Stimulated activated CD4-positive, alpha-beta T cell treated with anti-CD3 and anti-CD28 coated beads, Interleukin-15, amount 100 ng/mL, for 24 hours (primary cell): ENCODE measurements around the gene USP19.

Experiments
- DNase-seq: peaks from one replicate; pipeline ENCODE4 v3.0.0-alpha.2; 2020

Gene USP19

DNA sequence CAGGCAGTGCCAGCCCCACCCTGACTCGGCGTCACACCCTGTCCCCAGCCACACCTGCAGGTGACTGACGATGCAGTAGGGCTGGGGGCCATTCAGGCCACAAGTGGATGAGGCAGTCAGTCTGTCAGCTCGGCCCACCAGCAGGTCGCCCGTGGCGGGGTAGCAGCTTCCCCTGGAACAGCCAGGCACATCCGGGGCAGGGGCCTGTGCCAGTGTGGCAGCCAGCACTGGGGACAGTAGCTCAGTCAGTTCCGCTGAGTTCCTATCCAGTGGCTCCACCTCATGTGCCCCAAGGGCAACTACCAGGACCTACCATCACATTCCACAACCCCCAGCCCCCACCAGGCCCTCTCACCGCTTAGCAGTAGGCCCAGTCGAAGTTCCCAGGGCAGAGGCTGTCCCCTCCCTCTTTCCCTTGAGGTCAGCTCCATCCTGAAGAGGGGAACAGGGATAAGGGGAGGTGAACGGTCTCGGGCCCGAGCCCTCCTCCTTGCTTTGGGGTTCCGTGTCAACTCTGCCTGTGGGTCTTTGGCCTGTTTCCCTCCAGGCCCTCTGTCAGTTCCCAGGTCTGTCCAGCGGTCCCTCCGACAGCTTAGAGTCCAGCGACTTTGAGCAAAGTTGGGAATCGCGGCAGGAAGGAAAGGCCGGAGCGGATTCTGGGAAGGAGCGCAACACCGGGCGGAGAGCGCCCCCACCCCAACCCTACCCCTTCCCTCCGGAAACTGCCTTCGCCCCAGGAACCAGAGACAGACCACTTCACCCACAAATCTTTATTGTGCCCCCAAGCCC is 12.0 kb upstream of the USP19 start, which contains the start of gene LAMB2:
Gene LAMB2 (minus strand): TSS at position 614 of the 789 bp plus-strand sequence. CDS start 183 bp downstream, at position 431.
- DNase-seq, result no peak

- DNase-seq, result no peak
These were observed 11.4 kb upstream of the USP19 start for GRCh38 chr3:49132073-49132436.

GRCh38 chr3:49131576-49131975 is 11.0 kb upstream of the USP19 start:
- no peak for DNase-seq

- DNase-seq, result no peak
These were observed 10.4 kb upstream of the USP19 start for GRCh38 chr3:49131040-49131439.

- DNase-seq, result no peak
These were observed 4.5 kb upstream of the USP19 start for GRCh38 chr3:49124991-49125670.

- no peak for DNase-seq
These were observed 3.6 kb upstream of the USP19 start for GRCh38 chr3:49124203-49124602.

GRCh38 chr3:49123687-49124086 is 3.1 kb upstream of the USP19 start:
- no peak for DNase-seq

GRCh38 chr3:49122886-49123545 is 2.4 kb upstream of the USP19 start:
- DNase-seq, result no peak

GRCh38 chr3:49122451-49122850 is 1.8 kb upstream of the USP19 start:
- no peak for DNase-seq

DNA sequence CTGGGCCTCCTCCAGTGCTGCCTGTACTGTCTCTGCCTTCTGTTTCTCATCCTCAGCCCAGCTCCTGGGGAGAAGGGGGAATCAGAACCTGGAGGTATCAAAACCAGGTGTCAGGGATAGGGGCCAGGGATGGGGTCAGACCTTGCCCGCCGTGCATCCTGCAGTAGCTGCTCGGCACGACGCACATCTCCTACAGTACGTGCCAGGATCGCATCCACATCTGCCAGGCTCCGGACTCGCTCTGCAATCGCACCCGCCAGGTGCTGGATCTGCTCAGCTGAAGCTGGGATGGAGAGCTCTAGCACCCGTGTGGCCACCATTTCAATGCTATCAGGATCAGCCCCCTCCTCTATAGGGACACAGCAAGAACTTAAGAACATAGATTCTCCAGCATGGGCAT is 1.4 kb upstream of the USP19 start:
- DNase-seq, result no peak

DNA sequence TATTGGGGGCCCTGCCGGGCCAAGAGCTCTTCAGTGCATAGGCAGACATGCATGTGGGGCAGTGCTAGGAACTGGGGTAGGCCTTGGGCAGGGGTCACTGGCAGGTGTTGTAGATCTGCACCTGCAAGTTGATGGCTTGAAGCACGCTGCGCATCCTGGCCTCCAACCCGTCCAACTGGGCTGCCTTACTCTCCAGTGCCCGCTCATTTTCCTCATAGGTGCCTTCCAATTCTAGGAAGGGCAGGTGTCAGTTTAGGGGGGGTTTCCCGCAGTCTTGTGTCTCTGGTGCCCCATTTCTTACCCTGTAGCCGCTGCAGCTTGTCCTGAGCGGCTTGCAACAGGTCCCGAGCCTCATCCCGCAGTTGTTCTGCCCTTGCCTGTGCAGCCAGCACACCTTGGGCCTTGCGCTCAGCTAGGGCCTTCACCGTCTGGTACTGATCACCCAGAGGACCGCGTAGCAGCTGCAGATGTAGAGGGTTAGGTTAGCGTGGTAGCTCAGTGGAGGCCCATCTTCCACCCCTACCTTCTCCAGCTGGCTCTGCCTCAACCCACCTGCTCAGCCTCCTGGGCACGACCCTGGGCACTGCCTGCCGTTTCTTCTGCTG is 611 bp upstream of the USP19 start:
- DNase-seq, result no peak

DNA sequence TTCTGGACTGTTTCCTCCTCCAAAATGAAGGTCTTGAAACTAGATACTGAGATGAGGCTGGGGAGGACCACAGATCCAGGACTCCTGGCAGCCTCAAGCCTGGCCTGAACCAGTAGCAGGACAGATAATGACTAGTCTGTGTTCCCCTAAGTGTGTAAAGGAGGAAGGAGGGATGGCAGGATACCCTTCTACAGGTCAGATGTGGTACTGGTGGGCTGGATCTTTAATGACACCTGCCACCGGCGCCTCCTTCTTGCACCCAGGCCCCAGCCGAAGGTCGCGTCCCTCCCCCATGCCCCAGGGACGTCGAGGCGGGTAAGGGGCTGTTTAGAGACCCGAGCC is 556 bp downstream of the USP19 start:
- DNase-seq, result no peak

- DNase-seq, result no peak
These were observed 1.2 kb downstream of the USP19 start for GRCh38 chr3:49119439-49119838.

DNA sequence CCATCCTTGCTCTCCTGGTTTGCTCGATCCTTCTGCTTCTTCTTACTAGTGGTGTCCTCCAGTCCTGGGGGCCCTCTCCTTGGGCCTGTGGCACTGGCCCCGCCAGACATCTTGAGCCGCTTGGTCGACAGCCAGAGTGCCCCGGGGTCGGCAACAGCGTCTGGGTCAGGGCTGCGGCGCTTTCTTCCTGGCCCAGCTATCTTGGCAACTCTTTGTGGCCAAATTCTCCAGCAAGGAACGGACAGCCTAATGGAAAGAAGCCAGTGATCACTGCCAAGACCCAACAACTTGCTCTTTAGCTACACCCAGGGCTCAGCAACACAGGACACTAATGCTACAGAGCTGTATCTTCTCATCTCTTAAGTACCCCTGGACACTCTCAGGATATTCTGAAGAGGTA is 1.6 kb downstream of the USP19 start:
- DNase-seq, result no peak

DNA sequence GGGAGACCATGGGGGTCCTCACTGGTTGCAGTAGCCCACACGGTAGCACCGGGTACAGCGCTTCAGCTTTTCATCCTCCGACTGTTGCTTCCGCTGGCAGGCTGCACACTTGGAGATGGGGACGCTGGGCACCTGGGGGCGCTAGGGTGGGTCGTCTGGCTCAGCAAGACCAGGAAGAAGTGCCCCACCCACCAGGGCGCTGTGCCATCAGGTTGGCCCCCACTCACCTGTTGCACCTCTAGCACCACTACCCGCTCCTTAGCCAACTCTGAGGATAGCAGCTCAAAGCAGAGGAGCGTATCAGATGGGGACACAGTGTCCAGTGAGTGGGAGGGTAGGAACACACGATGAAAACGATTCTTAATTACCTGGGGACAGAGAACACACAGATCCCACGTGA is 8.4 kb downstream of the USP19 start:
- no peak for DNase-seq

DNA sequence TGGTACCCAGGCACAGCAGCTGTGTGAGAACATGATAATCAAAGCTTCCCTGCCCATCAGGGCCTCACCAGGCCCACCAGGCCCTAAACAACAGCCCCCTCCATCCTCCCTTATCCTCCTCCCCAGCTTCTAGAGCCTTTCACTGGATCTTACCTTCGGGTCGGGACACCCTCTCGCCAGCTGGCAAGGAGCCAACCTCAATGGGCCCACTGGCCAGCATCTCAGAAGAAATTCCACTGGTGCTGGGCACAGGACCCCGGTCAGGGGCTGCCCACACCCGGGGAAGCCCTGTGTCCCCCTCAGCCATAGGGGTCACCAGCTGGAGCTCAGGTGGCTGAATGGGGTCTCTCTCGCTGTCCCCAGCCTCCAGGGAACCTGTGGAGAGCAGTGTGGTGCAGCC is 9.3 kb downstream of the USP19 start:
- no peak for DNase-seq

- DNase-seq, result no peak
These were observed 9.8 kb downstream of the USP19 start for GRCh38 chr3:49110780-49111179.

GRCh38 chr3:49108346-49108745 is 12.3 kb downstream of the USP19 start:
- no peak for DNase-seq

- peak; percentile 94 for DNase-seq
These were observed 16.0 kb downstream of the USP19 start, which contains the start of gene QARS1 for GRCh38 chr3:49104427-49105291. QARS1 (minus strand) TSS chr3:49104757; CDS start chr3:49104733, 24 bp downstream.

- DNase-seq, result no peak
These were observed 16.6 kb downstream of the USP19 start for GRCh38 chr3:49104052-49104426.

DNA sequence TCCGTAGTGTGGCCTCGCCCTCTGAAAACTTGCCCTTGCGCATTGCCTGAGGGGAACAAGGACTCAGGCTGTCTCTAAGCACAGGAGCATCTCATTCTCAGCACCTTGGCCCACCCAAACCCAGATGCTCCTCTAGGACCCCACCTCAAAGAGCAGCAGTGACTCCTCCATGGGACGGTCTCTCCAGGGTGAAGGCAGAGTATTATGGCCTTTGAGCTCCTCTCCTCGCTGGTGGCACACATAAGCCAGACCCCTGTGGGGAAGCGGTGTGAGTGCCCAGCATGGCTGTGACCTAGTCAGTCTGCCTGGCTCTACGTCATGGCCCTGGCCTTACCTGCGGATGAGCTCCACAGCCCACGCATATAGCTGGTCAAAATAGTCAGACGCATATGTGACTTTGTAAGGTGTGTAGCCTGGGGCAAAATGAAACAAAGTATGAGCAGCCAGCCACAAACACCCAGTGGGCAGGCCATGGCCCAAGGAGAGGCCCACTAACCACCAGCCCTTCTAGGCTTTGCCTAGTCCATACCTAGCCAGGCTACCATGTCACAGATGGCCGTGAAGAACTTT is 20.5 kb downstream of the USP19 start:
- no peak for DNase-seq

GRCh38 chr3:49098910-49099630 is 21.6 kb downstream of the USP19 start:
- no peak for DNase-seq
